Left renal pelvis (tissue), 4 donors: ENCODE data around the gene GPR4. TPM values are rescaled to one million over a fixed set of nuclear protein-coding genes. Genes with fewer than 3 reads are reported as not detected.

Source experiments
- DNase-seq, 4 donors: peaks; one replicate each; pipeline ENCODE4 v3.0.0-alpha.2; 2013; ENCODE audit warnings: low read depth in 4 of 4, low spot score in 3 of 4
- polyA plus RNA-seq, 4 donors: library from polyadenylated mRNA; unstranded; fragments of 120-200 nt; gene quantifications; one replicate each; pipeline ENCODE4 v1.2.1, GENCODE V29; 2013; ENCODE audit not compliant: insufficient read length in 4 of 4

Gene GPR4
- polyA plus RNA-seq, 4 donors, result 2.9 to 5.1 (median 4.3) TPM

DNA sequence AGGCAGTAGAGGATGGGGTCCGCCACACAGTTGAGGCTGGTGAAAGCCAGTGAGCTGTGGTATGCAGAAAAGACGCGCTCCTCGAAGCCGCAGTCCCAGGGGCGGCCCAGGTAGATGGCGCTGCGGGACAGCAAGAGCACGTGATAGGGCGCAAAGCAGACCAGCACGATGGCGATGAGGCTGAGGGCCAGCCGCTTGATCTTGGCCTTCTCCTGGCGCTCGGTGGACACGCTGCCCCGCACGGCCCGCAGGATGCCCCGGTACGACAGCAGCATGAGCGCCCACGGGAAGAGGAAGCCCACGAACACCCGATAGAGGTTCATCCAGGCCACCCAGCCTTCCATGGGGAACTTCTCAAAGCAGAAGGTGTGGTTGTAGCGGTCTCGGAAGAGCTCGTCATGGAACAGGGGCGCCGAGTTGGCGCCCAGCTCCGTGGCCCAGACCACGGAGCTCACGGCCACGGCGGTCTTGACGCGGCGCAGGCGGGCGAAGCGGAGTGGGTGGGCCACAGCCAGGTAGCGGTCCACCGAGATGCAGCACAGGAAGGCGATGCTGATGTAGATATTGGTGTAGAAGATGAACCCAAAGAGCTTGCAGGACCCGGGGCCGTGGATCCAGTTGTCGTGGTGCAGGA lies 10.9 kb downstream of the GPR4 start:
- no peak for DNase-seq

DNA sequence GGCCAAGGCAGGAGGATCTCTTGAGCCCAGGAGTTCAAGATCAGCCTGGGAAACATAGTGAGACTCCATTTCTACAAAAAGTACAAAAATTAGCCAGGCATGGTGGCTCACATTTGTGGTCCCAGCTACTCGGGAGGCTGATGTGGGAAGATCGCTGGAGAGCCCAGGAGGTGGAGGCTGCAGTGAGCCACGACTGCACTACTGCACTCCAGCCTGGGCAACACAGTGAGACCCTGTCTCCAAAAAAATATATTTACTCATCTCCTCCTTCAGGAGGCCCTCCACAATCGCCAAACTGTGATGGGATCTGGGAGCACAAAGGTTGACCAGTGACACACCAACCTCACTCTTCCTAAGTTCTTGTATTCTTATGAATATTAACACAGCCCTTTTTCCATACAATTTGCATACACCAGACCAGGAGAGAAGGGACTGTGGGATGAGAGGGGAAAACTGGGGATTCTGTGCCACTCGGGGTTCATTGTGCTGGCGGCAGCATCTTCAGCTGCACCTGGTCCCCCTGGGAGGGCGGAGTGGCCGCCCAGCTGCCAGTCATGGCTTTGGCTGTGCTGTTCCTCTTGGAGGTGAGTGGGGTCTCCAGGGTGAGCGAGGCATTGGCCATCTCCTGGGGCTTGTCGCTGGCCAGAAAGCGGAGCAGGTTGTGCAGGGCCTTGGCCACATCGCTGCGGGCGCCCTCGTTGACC lies 11.6 kb downstream of the GPR4 start:
- DNase-seq, result no peak

DNA sequence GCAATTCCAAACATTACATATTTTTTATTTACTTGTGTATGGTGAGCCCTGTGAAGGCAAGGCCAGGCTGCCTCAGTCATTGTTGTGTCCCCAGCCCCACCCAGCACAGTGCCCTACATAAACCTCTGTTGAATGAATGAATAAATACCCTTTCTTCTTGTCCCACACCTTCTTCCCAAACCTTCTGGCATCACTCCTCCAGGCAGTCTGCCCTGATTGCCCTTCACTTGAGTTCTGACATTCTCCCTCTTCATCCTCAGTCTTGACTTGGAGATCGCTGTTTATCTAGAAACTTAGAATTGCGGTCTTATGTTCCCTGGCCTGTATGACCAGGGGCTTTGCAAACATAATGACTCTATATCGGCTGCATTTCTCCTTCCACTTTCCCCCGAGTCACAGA lies 12.2 kb downstream of the GPR4 start:
- no peak for DNase-seq

DNA sequence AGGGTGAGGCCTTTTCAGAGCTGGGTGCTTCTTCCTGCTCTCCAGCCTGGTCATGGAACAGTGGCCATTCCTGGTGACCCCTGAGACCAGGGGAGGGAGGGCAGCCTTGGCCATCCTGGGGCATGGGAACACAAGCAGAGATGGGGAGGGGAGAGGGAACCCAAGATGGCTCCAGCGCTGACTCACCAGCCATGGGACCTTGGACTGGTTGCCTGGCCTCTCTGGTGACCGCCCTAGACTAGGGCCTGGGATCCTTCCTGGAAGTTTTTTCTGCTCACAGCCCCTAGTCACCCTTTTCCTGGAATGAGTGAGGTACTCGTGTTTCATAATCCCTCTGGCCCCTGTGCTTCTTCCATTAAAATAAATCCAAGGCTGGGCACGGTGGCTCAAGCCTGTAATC lies 14.1 kb downstream of the GPR4 start:
- DNase-seq, result no peak

DNA sequence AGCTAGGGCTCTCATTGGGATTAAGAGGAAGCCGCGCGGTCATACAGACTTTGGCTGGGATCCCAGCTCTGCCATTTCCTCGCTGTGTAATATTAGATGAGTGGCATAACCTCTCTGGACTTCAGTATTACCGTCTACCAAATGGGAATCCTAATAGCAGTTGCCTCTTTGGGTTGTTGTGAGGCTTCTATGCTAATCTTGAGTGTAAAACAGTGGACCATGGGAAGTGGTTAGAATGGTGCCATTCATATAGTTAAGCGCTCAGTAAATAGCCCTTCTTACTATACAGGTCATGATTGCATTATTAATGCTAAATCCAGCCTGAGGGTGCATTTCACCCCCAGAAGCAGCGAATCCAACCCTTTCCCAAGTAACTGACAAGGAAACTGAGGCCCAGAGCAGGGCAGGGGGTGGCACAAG lies 16.8 kb downstream of the GPR4 start:
- no peak for DNase-seq

DNA sequence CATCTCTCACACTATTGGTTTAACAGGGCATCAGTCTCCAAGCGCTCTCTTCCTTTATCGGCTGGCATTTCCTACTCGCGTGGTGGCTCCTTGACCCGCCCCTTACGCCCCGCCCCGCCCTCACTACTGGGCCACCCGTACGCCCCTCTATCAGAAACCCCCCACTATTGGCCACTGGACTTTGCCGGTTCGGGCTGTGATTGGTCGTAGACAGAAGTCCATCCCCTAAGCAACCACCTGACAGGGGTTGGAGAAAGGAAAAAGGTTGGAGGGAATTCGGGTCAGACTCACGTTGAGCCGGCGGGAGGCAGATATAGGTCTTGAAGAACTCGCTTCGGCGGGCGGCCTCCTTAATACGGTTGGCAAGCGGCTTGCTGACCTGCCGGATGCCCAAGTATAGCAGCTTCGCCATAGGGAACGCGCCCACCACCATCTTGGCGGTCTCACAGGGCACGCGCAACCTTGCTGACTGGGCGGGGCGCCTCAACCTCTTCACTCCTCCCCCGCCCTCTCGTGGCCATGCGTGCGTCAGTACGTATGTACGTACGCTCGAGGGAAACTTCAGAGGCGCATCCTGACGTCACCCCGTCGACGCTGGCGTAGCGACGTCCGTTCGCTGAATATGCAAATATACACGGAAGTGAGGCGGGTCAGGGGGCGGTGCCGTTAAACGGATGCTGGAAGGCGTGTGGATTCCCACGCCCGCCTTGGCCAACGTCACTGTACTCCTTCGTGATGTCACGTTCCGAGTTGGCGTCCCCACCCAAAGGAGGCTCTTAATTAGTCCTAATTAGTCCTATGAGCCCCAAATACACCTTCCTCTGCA lies 17.5 kb downstream of the GPR4 start, which contains the start of gene OPA3:
Gene OPA3, minus strand, starts transcription at position 471 of the 826 bp plus-strand sequence. Its CDS starts 38 bp downstream, at position 433.
- peak; percentile 99 to 100 (median 100) for DNase-seq

DNA sequence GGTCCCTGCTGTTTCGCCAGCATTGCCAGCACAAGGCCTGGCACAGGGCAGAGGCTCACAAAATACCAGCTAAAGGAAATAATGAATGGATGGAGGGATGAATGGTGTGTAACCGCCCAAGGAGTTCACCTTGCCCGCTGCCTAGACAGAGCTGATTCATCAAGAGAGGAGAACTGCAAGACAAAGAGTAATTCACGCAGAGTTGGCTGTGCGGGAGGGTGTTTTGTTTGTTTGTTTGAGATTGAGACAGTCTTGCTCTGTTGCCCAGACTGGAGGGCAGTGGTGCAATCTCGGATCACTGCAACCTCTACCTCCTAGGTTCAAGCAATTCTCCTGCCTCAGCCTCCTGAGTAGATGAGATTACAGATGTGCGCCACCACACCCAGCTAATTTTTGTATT lies 20.4 kb downstream of the GPR4 start:
- DNase-seq, result no peak

DNA sequence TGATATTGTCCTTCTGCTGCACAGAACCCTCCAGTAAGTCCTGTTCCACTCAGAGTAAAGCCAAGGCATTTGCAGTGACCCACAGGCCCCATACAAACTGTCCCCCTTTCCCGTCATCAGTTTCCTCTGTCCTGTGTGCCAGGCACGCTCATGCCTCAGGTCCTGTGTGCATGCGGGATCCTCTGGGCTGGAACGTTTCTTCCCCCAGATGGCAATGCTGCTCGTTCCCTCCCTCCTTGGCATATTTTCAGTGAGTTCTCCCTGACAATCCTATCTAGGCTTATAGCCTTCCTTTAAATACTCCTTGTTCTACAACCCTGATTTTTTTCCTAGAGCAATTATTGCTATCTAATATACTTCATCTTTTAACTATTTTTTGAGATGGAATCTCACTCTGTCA lies 23.2 kb downstream of the GPR4 start:
- DNase-seq, result no peak

DNA sequence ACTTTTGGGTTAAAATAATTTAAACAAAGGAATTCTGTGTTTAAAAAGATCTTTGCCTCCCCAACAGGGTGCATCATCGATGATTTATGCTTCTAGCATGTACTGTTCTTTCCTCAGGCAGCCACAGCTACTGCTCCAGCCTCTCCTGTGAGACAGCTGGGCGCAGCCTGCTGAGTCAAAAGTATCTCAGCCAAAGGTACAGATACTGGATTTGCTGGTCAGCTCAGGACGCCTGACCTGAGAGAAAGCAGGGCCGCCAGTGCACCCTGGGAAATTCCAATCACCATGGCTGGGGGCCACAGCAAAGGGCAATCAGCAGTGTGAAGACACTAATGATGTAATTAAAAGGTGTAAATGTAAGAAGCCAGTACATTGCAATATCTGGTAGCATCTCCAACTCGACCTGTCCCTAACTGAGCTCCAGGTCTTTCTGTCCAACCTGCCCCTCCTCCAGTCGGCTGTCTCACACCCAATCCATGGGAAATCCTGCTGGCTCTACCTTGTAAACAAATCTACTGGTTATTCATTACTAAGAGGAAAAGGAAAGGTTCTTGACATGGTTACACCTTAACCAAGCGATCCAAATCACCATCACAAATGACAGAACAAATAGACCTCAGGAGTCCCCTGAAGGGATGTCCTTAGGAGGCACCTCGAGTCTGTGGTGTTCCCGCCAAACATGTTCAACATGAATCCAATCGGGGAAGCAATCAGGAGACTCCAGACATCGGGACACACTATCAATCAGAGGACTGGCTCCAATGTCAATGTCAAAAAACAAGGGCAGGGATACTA lies 24.7 kb downstream of the GPR4 start:
- peak in 1 of 4 donors; percentile 17 for DNase-seq

DNA sequence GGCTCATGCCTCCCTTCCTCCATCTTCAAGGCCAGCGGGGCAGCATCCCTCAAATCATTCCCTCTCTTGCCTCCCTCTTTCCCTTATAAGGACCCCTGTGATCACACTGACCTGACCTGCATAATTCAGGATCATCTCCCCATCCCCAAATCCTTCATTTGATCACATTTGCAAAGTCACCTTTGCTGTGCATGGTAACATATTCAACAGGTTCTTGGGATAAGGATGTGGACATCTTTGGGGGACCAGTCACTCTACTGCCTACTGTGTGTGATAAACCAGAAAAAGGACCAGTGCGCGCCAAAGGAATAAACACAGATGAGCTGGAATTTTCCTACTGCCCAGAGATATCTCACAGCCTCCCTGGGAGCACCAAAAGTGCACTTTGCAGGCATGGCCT lies 25.3 kb downstream of the GPR4 start:
- no peak for DNase-seq

DNA sequence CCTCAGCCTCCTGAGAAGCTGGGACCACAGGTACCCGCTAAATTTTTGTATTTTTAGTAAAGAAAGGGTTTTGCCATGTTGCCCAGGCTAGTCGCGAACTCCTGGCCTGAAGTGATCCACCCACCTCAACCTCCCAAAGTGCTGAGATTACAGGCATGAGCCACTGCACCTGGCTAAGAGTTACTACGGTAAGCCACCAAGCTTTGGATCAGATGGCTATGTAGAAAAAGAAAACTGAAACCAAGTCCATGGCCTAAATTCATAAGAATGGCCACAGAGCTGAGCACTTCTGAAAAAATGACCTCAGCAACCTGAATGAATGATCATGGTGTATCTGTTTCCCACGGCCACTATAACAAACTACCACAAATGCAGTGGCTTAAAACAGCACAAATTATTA lies 26.8 kb downstream of the GPR4 start:
- no peak for DNase-seq

DNA sequence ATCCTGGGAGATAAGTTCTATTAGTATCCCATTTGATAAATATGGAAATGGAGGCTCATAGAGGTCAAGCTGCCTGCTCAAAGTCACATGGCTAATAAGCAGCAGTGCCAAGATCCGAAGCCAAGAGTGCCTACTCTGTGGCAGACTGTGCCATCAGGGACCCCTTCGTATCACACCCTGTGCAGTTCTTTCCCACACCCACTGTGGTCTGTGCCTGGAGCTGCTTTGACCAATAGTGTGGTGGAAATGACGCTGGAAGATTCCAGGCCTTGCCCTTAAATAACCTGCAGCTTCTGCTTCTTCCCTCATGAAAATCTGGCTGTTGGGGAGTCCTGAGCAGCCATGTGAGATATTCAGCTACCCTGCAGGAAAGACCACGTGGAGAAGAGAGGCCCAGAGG lies 27.5 kb downstream of the GPR4 start:
- no peak for DNase-seq

DNA sequence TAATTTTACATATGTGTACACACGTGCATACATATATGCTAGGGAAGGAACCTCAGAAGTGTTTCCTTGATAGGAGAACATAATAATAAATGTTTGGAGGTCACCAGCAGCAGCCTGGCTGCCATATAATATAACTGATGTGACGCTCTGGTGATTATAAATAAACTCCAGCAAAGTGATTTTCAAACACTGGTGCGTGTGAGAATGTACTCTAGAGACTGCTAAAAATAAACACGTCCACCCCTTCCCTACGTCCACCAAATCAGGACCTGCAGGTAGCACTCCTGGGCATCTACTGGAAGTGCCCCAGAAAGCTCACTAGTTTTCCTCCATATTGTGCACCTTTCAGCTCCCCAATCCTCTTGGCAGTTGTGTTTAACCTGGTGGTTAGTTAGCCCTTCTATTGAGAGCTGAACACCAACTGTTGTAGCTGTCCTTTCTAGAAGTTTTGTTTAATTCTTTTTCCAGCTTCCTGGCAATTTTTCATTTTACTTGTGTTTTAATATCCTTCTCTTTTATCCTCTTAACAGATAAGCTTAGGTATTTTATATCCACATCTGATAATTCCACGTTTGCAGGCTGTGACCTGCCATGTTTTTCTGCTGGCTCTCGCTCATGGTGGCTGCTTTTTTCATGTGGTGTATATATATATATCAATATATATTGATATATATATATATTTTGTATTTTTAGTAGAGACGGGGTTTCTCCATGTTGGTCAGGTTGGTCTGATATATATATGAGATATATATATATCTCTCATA lies 30.4 kb downstream of the GPR4 start:
- DNase-seq, result no peak

DNA sequence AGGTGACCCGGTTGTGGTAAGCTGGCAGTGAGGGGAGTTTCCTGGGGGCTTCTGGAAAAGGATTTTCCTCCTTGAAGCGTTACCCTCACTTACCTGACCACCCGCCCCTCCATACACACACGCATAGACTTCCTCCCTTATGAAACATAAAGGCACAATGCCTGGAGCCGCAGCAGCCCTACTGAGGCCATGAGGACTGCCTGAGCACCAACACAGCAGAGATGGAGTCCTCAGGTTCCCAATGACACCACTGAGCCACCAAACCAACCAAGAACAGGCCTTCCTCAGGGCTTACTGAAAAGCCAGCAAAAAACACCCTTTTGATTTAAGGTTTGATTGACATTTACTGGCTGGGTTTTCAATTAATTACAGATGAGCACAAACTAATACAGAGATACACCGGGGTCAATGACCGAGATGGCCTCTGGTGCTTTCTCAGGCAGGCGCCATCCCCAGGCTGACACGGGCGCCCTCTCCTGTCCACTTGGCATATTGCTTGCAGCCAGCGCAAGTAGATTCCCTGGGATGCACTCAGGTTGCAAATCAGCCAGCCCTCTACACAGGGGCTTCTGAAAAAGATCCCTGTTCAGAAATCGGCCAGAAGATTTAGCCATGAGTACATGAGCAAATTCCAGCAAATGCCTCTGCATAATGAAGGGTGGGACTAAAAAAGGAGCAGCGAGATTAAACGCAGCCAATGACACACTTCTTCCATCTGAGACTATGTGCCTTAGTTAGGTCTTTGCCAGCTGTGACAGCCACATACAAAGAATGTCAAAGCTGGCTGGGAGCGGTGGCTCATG lies 32.2 kb downstream of the GPR4 start:
- no peak for DNase-seq

DNA sequence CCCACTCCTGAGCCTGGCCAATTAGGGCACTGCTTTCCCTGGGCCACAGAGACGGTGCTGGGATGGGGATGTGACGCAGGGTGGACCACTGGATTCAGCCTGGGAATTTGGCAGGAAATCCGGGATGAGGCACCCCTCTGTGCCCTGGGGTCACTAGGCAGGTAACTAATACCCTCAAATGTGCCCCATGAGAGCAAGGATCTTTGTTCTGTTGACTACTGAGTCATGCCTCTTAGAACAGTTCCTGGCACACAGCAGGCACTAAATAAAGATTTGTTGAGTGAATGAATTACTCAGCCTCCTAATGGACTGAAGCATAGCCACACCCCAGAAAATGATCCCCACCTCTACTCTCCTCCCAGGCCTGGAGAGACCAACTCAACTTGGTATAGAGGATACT lies 33.3 kb downstream of the GPR4 start:
- no peak for DNase-seq

DNA sequence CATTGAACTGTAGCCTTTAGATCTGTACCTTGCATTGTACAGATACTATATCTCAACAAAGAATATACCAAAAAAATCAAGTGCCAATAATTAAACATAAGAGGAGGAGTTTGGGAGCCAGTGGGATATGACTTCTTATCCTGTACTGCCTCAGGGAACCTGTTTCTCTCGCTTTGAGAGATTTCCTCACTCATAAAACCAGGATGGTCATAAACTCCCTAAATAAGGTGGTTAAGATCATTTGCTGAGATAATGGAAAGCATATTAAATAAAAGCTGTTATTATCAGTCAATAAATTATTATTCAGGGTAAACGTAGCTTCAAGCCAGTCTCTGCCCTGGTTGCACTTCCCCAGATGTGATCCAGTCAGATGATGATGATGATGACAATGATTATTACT lies 34.4 kb downstream of the GPR4 start:
- no peak for DNase-seq

DNA sequence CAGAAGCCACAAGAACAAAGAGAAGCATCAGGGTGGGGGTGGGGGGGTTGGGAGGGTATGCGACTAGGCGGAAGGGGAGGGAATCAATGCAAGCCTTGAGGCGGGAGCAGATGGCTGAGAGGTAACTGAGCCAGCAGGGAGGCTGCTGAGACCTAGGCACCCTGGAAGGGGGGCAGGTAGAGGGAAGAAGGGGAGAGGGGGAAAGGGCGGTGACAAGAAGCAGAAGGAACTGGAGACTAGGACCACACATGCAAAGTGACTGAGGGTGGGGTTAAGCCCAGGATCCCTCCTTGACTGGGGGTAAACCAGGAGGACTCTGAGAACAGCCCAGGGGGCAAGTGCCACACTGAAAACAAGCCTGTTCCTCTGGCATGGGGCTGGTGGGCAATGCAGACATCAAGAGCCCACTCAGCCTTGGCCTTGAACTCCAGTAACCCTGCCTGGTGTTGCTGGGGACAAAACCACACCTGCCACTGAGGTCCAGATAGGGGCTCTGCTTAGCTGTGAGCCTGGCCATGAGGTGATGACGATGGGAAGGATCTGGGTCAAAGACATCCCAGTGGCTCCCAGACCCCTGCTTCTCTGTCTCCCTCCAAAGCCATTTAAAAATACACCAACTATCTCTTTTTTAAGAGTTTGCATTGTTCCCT lies 37.8 kb downstream of the GPR4 start:
- no peak for DNase-seq

DNA sequence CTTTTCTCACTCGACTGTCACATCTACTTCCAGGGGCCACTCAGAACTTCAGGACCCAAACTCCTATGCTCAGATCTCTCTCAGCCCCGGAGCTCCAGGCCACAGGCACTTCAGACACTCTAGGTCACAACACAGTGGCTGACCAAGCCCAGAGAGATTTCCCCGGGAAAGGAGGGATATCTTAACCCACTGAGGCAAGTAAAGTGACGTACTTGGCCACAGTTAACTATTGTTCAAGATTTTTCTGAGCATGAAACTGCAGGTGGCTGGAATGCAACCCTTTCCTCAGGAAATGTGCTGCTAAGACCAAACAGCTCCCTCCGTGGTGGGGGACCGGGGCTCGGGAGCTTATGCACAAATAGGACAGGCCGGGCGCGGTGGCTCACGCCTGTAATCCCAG lies 41.3 kb downstream of the GPR4 start:
- no peak for DNase-seq

DNA sequence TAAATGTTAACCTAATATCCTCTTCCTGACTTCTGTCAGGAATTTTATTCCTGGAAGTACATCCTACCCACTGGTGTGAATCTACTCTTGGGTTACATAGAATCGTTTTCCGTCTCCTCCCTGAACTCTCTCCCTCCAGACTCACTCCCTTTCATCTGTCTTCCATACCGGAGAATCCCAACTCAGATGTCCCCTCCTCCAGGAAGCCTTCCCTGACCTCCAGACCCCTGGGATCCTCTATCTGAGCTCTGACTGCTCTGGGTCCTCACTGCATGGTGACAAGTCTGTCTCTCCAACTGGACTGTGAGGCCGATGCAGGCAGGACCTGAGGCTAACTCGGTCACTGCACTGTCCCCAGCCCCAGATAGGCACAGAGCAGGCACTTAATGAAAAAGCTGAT lies 42.0 kb downstream of the GPR4 start:
- DNase-seq, result no peak
